ENCODE data around the gene STXBP6. TPM values are rescaled to one million over a fixed set of nuclear protein-coding genes. Genes with fewer than 3 reads are reported as not detected.

STXBP6 gene
- total RNA-seq, 1 donor from 2014 or later = 0.63 TPM

DNA sequence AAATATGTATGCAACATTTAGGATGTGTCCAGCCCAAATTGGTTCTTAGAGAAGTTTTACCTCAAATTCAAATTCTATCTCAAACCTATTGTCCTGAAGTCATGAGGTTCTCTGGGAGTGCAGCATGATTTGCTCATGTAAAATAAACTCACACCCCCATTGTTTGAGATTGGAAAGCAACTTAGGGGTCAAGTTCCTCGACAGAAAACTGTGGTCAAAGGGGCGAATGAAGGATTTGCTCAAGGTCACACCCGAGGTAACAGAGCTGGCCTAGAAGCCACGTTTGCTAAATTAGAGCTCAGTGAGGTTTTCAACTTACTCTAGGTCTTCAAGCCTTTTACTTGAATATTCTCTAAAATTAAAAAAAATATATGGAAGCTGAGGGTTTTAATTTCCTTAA, 218.3 kb downstream of the STXBP6 start:
- TF ChIP-seq, protein P1, sequence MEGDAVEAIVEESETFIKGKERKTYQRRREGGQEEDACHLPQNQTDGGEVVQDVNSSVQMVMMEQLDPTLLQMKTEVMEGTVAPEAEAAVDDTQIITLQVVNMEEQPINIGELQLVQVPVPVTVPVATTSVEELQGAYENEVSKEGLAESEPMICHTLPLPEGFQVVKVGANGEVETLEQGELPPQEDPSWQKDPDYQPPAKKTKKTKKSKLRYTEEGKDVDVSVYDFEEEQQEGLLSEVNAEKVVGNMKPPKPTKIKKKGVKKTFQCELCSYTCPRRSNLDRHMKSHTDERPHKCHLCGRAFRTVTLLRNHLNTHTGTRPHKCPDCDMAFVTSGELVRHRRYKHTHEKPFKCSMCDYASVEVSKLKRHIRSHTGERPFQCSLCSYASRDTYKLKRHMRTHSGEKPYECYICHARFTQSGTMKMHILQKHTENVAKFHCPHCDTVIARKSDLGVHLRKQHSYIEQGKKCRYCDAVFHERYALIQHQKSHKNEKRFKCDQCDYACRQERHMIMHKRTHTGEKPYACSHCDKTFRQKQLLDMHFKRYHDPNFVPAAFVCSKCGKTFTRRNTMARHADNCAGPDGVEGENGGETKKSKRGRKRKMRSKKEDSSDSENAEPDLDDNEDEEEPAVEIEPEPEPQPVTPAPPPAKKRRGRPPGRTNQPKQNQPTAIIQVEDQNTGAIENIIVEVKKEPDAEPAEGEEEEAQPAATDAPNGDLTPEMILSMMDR (conservative IDR thresholded peaks at IDR 0.05; ENCODE audit: low read depth, low read length) = no peak
- no peak overlapping the region for H3K4me3 ChIP-seq (ENCODE audit: low read depth, low read length)
- no peak for DNase-seq (ENCODE audit: low read depth)

DNA sequence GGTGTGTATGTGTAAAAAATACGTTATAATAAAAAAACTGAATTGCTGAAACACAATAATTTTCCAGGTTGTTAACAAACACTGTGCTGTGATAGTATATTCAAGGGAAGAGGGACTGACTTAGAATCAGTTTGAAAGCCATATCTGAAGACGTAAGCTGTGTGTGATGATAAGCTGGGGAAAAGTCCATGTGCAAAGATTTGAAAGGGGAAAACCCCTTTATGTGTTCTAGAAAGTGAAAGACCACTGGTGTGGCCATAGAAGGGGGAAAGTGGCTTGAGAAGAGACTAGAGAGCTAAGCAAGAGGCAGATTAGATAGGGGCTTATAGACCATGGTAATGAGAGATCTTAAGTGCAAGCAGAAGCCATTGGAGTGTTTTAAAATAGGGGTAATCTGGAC, 220.1 kb downstream of the STXBP6 start:
- TF ChIP-seq, protein P1 (conservative IDR thresholded peaks at IDR 0.05; ENCODE audit: low read depth, low read length) = no peak
- no peak for DNase-seq (ENCODE audit: low read depth)
- H3K4me3 ChIP-seq (ENCODE audit: low read depth, low read length) = no peak overlapping the region

DNA sequence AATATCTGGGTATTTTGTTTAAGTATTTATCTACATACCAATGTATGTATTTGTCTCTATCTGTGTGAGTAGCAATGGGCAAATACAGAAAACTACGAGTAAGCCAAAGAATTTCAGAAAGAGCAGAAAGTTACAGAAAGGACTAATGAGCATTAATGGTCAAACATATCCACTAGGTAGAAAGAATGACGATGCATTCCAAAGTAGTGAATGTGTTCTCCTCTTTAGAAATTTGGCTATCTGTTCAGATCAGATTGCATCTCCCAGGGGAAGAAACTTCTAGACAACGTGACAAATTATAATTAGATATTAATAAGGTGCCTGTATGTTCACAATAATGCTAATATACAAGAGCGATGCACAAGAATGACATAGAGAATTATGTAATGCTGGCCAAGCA, 221.5 kb downstream of the STXBP6 start:
- TF ChIP-seq, protein P1 (conservative IDR thresholded peaks at IDR 0.05; ENCODE audit: low read depth, low read length) = no peak
- no peak overlapping the region for H3K4me3 ChIP-seq (ENCODE audit: low read depth, low read length)
- DNase-seq (ENCODE audit: low read depth) = no peak

DNA sequence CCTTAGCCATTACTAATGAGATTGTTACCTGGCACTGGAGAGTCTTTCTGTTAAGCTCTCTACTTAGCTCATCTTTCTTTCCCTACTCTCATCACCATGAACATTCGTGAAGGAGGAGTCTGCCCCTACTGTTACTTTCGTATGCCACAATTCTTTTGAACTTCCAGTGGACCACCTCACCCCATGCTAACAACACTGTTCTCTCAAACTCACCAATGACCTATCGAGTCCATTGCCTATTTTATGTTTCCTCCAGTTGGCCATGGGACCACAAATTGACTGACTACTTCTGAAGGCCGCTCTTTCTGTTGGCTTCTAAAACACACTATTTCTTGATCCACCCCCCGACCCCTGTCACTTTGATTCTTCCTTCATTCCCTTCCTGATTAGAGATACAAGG, 223.6 kb downstream of the STXBP6 start:
- no peak overlapping the region for H3K4me3 ChIP-seq (ENCODE audit: low read depth, low read length)
- TF ChIP-seq, protein P1 (conservative IDR thresholded peaks at IDR 0.05; ENCODE audit: low read depth, low read length) = no peak
- DNase-seq (ENCODE audit: low read depth) = no peak

DNA sequence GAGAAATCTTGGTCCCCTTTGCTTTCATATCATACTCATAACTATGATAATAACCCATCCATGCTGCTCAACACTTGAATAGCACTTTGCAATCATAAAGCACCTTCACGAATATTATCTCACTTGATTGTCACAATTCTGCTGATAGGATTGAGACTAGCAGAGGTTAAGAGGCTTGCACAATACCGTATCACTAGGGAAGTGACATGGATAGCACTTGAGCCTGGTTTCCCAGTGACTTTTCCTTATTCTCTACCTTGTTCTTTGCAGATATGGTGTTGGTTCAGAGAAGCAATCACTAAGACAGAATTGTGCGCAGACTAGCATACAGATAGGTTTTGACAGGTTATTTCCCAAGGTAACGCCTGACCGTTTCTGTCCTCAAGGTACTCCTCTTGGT, 229.3 kb downstream of the STXBP6 start:
- no peak overlapping the region for H3K4me3 ChIP-seq (ENCODE audit: low read depth, low read length)
- TF ChIP-seq, protein P1 (conservative IDR thresholded peaks at IDR 0.05; ENCODE audit: low read depth, low read length) = no peak
- no peak for DNase-seq (ENCODE audit: low read depth)

DNA sequence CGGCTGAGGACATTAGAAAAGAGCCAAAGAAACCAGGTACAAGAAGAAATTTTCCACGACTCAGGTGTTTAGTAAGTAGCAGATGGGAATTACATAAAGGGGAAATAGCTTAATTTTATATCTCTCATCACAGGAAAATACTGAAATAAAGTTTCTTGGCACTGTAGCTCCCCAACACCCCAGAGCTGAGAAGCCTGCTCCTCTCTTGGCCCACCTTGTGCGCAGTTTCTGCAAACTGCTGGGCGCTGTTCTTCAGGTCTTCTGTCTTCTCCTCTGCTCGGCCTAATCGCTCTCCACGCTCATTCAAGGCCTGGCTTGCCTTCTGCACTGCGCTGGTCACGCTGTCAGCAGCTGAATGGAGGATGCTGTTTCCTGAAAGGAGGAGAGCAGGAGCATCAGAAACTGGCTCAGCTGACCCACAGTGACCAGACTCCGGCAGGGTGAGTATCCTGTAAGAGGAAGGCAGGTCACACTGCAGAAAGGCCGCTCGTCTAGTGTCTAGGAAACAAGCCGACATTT, 231.1 kb downstream of the STXBP6 start:
- no peak overlapping the region for H3K4me3 ChIP-seq (ENCODE audit: low read depth, low read length)
- DNase-seq (ENCODE audit: low read depth) = no peak
- TF ChIP-seq, protein P1 (conservative IDR thresholded peaks at IDR 0.05; ENCODE audit: low read depth, low read length) = no peak

DNA sequence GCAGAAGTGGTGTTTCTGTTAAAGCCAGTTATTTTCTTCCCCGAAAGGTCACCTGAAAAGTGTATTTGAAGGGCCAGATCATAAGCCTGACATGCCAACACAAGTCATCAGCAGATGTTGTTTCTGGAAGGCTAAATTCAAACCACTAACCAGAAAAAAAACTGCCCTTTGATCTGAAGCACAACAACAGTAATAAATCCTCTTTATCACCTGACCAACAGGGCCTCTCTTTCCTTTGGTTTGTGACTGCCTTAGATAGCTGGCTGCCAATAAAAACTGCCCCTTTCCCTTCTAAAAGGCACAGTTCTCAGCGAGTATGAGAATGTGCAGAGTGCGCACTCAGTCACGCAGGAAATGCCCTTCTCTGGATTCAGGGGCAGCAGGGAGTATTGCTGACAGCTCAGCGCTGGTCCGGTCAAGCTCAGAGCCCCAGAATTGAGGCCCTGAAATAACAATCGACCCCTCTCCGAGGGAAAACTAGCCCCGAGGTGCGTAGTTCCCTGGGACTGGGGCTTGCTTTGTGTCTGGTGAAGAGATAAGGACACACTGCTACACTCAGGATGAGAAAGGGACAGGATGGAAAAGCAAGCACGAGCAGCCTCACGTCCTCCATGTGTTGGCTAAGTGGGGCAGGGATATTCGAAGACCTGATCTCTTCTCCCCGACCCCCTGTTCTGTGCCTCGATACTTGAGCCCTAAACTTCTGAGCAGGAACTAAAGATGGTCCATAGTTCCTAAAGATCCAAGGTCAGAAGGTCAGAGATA, 231.7 kb downstream of the STXBP6 start:
- TF ChIP-seq, protein P1 (conservative IDR thresholded peaks at IDR 0.05; ENCODE audit: low read depth, low read length) = no peak
- peak; percentile 56 for DNase-seq (ENCODE audit: low read depth)
- no peak overlapping the region for H3K4me3 ChIP-seq (ENCODE audit: low read depth, low read length)
